ENCODE data around the gene GNB2. TPM values are rescaled to one million over a fixed set of nuclear protein-coding genes. Genes with fewer than 3 reads are reported as not detected.

Gene GNB2
- total and polyA plus RNA-seq, 2 of the 13 experiments (the other 11 are each of a cell fraction or from before 2014, with no cell fraction given), result 48.3 to 67.1 TPM

GRCh38 chr7:100670074-100670473, 3.5 kb upstream of the GNB2 start (continued):
- TF ChIP-seq, protein P1, sequence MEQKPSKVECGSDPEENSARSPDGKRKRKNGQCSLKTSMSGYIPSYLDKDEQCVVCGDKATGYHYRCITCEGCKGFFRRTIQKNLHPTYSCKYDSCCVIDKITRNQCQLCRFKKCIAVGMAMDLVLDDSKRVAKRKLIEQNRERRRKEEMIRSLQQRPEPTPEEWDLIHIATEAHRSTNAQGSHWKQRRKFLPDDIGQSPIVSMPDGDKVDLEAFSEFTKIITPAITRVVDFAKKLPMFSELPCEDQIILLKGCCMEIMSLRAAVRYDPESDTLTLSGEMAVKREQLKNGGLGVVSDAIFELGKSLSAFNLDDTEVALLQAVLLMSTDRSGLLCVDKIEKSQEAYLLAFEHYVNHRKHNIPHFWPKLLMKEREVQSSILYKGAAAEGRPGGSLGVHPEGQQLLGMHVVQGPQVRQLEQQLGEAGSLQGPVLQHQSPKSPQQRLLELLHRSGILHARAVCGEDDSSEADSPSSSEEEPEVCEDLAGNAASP (CRISPR knock-in tag; IDR thresholded peaks at IDR 0.05; ENCODE audit: borderline replicate concordance), result no peak
- TF ChIP-seq, protein P2, sequence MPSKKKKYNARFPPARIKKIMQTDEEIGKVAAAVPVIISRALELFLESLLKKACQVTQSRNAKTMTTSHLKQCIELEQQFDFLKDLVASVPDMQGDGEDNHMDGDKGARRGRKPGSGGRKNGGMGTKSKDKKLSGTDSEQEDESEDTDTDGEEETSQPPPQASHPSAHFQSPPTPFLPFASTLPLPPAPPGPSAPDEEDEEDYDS (CRISPR knock-in tag; IDR thresholded peaks at IDR 0.05), result no peak
- TF ChIP-seq SOX13 (IDR thresholded peaks at IDR 0.05) (no peak), SOX13 (CRISPR knock-in tag; conservative IDR thresholded peaks at IDR 0.05 in 1 of 2, IDR thresholded peaks at IDR 0.05 in 1 of 2) (no peak), PHF20 (CRISPR knock-in tag; IDR thresholded peaks at IDR 0.05) (no peak), SUZ12 (IDR thresholded peaks at IDR 0.05; ENCODE audit: low read depth, low read length) (no peak), TGIF2 (CRISPR knock-in tag; IDR thresholded peaks at IDR 0.05) (no peak), CHD2 (IDR thresholded peaks at IDR 0.05; ENCODE audit: low read depth, low read length) (no peak)

GRCh38 chr7:100671353-100672327, 1.9 kb upstream of the GNB2 start:
- CTCF ChIA-PET (ENCODE audit: low intra/inter-chr PET ratio, low total read pairs), result no interaction called here
- TF ChIP-seq ERF (CRISPR knock-in tag; IDR thresholded peaks at IDR 0.05) (no peak), ZBTB33 (CRISPR knock-in tag; IDR thresholded peaks at IDR 0.05) (no peak), ZNF782 (CRISPR knock-in tag; IDR thresholded peaks at IDR 0.05; ENCODE audit: borderline replicate concordance) (no peak), ZNF629 (CRISPR knock-in tag; conservative IDR thresholded peaks at IDR 0.05) (peak; percentile 80)
- TF ChIP-seq, protein P3, sequence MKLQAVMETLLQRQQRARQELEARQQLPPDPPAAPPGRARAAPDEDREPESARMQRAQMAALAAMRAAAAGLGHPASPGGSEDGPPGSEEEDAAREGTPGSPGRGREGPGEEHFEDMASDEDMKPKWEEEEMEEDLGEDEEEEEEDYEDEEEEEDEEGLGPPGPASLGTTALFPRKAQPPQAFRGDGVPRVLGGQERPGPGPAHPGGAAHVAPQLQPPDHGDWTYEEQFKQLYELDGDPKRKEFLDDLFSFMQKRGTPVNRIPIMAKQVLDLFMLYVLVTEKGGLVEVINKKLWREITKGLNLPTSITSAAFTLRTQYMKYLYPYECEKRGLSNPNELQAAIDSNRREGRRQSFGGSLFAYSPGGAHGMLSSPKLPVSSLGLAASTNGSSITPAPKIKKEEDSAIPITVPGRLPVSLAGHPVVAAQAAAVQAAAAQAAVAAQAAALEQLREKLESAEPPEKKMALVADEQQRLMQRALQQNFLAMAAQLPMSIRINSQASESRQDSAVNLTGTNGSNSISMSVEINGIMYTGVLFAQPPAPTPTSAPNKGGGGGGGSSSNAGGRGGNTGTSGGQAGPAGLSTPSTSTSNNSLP (IDR thresholded peaks at IDR 0.05; ENCODE audit: low read depth, low read length), result no peak
- peaks cover 3% of the 10 kb centered on the region; the same call in 1 of the 2 replicates for H4K20me1 ChIP-seq (ENCODE audit: insufficient read depth, low read length)
- H3K9me3 ChIP-seq (ENCODE audit: low read length), result no peaks in the 10 kb centered on the region
- in situ Hi-C loops (cut with HindIII; ENCODE audit: extremely low pct_ligation_motif_present, low pct_unique_long_range_greater_than_20kb), result no loop called here
- no peak overlapping the region for H3K9ac ChIP-seq (ENCODE audit: insufficient read depth, low read depth, low read length)
- ATAC-seq (no peak), FAIRE-seq (no peak), DNase-seq (ENCODE audit: low spot score) (no peak)
- peaks cover 0 to 3% of the 10 kb centered on the region in 2 experiments; a peak in 2 of 5 replicates for H3K36me3 ChIP-seq (replicated peaks in 1 of 2; ENCODE audit: control insufficient read depth in 1 of 2, insufficient read depth in 2 of 2, low read length in 2 of 2)
- H3K4me3 ChIP-seq (replicated peaks in 1 of 3; ENCODE audit: insufficient read depth in 1 of 3, low read depth in 2 of 3, low read length in 3 of 3), result no peak overlapping the region
- WGBS (ENCODE audit: low lambda C conversion rate), result 64% methylated on average over 18 of the region's 18 CpGs
- H2AFZ ChIP-seq (ENCODE audit: low read length), result no peak overlapping the region
- H3K4me2 ChIP-seq (ENCODE audit: low read depth, low read length), result no peak overlapping the region
- H3K79me2 ChIP-seq (ENCODE audit: insufficient read depth, low read length), result peaks cover 9% of the 10 kb centered on the region
- peaks cover 0 to 4% of the 10 kb centered on the region in 2 experiments; a peak in 2 of 5 replicates for H3K27me3 ChIP-seq (ENCODE audit: control insufficient read depth in 1 of 2, insufficient read depth in 2 of 2, low read length in 2 of 2)
- H3K27ac ChIP-seq (ENCODE audit: extremely low read length, insufficient read depth, low read length), result no peak overlapping the region
- peaks cover 11% of the 10 kb centered on the region; the same call in 1 of the 2 replicates for H3K4me1 ChIP-seq (ENCODE audit: insufficient read depth, low read length)
- BruUV-seq (replicated peaks), result no TSS peak
- POLR2A ChIA-PET, result no interaction called here
- intact Hi-C loops (cut with micrococcal nuclease; ENCODE audit: unreplicated experiment), result no loop called here
